Lower lobe of right lung (tissue), 2 donors: ENCODE results near the gene INSIG1. TPM values are rescaled to one million over a fixed set of nuclear protein-coding genes. Genes with fewer than 3 reads are reported as not detected.
A peak's percentile ranks its signal among the peaks of the same experiment; 100 is the strongest.

Experiments
- ATAC-seq, 2 donors: fragments of 200-7000 bp; cut with Tn5 transposase; one replicate each; pipeline ENCODE4 v1.9.1; 2020 to 2022; ENCODE audit warnings: mild to moderate bottlenecking in 2 of 2, moderate library complexity in 2 of 2
- DNase-seq: peaks from one replicate; pipeline ENCODE4 v3.0.0-alpha.2; 2020
- H3K27ac ChIP-seq: fragments of 200-600 bp; one replicate; pipeline ENCODE4 v1.8.0; 2022
- H3K27me3 ChIP-seq: fragments of 200-600 bp; one replicate; pipeline ENCODE4 v1.8.0; 2022; ENCODE audit warnings: low read depth
- H3K36me3 ChIP-seq: fragments of 200-600 bp; one replicate; pipeline ENCODE4 v1.8.0; 2022; ENCODE audit warnings: mild to moderate bottlenecking
- H3K4me1 ChIP-seq: fragments of 200-600 bp; one replicate; pipeline ENCODE4 v1.8.0; 2022
- H3K4me3 ChIP-seq: fragments of 200-600 bp; one replicate; pipeline ENCODE4 v1.8.0; 2022; ENCODE audit warnings: mild to moderate bottlenecking
- H3K9me3 ChIP-seq: fragments of 200-600 bp; one replicate; pipeline ENCODE4 v1.8.0; 2022
- intact Hi-C: fragments of 100-400 bp; cut with DNase I; formaldehyde crosslinking; loops from one replicate; pipeline ENCODE4 v1.11.0; 2022
- total RNA-seq: library from RNA; stranded (reverse); fragmentation: NEBNext Ultra II Directional; extraction: Animal tissue kit (Norgen Biotek cat#: 25700); gene quantifications from one replicate; pipeline ENCODE4 v1.2.1, GENCODE V29; 2021
- TF ChIP-seq, protein P1 (sequence below): fragments of 200-600 bp; IDR thresholded peaks from one replicate; pipeline ENCODE4 v1.8.0; 2022; ENCODE audit warnings: antibody characterized with exemption, mild to moderate bottlenecking
- donor health status: DM: no; HTN: yes; CAD: no; lungs with severe emphysema.

The INSIG1 gene
- total RNA-seq, 1 donor from 2014 or later, result 70.9 TPM

DNA sequence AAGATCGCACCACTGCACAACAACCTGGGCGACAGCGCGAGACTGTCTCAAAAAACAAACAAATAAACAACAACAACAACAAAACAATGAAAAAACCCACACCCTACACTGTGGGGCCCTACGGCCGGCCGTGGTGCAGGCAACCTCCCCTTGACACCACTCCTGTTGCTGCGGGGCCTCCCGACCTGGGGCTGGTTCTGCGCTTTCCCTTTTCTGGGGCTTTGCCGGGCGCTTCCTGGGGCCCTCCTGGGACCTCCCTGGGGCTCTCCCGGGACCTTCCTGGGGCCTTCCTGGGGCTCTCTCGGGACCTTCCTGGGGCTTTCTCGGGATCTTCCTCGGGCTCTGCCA is 46.6 kb downstream of the INSIG1 start:
- peak; percentile 40 for DNase-seq
- Histone ChIP-seq H3K4me1 (no peaks in the 10 kb centered on the region), H3K9me3 (no peaks in the 10 kb centered on the region), H3K36me3 (no peaks in the 10 kb centered on the region), H3K27ac (no peak overlapping the region), H3K27me3 (peaks cover 8% of the 10 kb centered on the region), H3K4me3 (peak overlapping the region; percentile 48)
- intact Hi-C loops, result loop anchor here (10.0 kb wide), 1 partner anchor 149 kb away; no protein-coding TSS in a partner anchor
- TF ChIP-seq, protein P1, sequence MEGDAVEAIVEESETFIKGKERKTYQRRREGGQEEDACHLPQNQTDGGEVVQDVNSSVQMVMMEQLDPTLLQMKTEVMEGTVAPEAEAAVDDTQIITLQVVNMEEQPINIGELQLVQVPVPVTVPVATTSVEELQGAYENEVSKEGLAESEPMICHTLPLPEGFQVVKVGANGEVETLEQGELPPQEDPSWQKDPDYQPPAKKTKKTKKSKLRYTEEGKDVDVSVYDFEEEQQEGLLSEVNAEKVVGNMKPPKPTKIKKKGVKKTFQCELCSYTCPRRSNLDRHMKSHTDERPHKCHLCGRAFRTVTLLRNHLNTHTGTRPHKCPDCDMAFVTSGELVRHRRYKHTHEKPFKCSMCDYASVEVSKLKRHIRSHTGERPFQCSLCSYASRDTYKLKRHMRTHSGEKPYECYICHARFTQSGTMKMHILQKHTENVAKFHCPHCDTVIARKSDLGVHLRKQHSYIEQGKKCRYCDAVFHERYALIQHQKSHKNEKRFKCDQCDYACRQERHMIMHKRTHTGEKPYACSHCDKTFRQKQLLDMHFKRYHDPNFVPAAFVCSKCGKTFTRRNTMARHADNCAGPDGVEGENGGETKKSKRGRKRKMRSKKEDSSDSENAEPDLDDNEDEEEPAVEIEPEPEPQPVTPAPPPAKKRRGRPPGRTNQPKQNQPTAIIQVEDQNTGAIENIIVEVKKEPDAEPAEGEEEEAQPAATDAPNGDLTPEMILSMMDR, result no peak
- peak in 1 of 2 donors; percentile 9 for ATAC-seq

DNA sequence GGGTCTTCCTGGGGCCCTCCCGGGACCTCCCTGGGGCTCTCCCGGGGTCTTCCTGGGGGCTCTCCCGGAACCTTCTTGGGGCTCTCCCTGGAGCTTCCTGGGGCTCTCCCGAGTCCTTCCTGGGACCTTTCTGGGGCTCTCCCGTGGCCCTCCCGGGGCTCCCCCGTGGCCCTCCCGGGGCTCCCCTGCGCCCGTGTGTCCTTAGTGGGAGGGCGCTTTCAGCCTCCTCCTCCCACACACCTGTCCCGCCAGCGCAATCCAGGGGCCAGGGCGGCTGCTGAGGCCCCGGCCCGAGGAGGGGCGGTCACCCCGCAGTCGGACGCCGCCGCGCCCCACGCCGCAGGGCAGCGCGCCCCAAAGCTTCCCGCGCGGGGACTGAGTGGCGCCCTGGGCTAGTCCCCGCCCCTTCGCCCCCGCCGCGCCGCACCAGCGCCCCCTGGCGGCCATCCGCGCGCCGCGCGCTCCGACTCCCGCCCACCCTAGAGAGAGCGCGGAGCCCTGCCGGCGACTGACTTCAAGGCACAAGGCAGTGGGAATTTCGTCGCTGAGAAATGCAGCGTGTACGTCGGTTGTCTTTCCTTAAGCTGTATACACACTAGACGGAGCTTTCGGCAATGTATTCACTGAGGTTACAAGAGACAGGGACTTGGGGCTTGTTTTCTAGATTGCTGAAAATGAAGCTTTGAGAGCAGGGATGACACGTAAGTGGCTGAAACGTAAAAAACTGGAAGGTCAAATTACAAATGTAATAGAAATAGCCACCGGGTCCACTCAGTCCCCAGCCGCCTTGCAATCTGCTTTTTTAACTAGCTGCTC is 47.1 kb downstream of the INSIG1 start:
- no peaks in the 10 kb centered on the region for H3K36me3 ChIP-seq
- TF ChIP-seq, protein P1, result peak; percentile 88
- DNase-seq (peak; percentile 85), ATAC-seq (peak; percentile 96 to 98)
- no peaks in the 10 kb centered on the region for H3K9me3 ChIP-seq
- peak overlapping the region; percentile 48 for H3K4me3 ChIP-seq
- intact Hi-C loops, result loop anchor here (10.0 kb wide), 1 partner anchor 150 kb away; no protein-coding TSS in a partner anchor
- H3K27me3 ChIP-seq, result peaks cover 10% of the 10 kb centered on the region
- no peaks in the 10 kb centered on the region for H3K4me1 ChIP-seq
- no peak overlapping the region for H3K27ac ChIP-seq

DNA sequence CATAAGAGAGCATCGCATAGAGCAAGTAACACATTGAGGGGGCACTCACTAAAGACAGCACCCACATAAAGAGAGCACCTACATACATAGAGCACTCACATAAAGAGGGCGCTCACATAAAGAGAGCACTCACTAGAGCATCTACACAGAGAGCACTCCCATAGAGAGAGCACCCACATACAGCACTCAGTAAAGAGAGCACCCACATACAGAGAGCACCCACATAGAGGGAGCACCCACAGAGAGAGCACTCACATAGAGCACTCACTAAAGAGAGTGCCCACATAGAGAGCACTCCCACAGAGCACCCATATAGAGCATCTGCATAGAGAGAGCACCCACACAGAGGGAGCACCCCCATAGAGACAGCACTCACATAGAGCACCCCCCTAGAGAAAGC is 47.8 kb downstream of the INSIG1 start:
- H3K27me3 ChIP-seq, result peaks cover 12% of the 10 kb centered on the region
- H3K4me1 ChIP-seq, result no peaks in the 10 kb centered on the region
- peak in 1 of 2 donors; percentile 8 for ATAC-seq
- no peak overlapping the region for H3K4me3 ChIP-seq
- no peaks in the 10 kb centered on the region for H3K9me3 ChIP-seq
- intact Hi-C loops, result loop anchor here (10.0 kb wide), 1 partner anchor 151 kb away; no protein-coding TSS in a partner anchor
- no peak for DNase-seq
- no peaks in the 10 kb centered on the region for H3K36me3 ChIP-seq
- TF ChIP-seq, protein P1, result no peak
- H3K27ac ChIP-seq, result no peak overlapping the region

DNA sequence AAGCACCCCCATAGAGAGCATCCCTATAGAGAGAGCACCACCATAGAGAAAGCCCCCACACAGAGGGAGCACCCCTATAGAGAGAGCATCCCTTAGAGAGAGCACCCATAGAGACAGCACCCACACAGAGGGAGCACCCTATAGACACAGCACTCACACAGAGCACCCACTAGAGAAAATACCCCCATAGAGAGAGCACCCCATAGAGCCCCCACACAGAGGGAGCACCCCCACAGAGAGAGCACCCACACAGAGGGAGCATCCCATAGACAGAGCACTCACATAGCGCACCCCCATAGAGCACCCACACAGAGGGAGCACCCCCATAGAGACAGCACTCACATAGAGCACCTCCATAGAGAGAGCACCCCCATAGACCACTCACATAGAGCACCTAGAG is 48.6 kb downstream of the INSIG1 start:
- intact Hi-C loops, result loop anchor here (10.0 kb wide), 1 partner anchor 151 kb away; no protein-coding TSS in a partner anchor
- no peak for ATAC-seq

DNA sequence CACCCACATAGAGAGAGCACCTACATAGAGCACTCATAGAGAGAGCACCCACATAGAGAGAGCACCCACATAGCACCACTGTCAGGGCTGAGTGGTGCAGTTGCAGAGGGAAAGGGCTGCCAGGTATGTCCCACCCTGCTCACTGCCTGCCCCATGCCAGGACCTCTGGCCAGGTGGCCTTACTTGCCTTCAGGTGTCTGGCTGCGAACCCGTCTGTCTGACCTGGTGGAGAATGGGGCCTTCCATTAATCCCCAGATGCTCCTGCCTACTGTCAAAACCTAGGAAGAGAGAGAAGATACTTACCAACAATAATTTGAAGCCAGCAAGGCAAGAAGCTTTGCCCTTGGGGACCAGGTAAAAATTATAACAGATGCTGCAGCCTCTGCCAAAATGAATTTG is 51.1 kb downstream of the INSIG1 start:
- TF ChIP-seq, protein P1, result no peak
- H3K27me3 ChIP-seq, result peaks cover 30% of the 10 kb centered on the region
- intact Hi-C loops, result loop anchor here (10.0 kb wide), 1 partner anchor 154 kb away; no protein-coding TSS in a partner anchor
- no peaks in the 10 kb centered on the region for H3K9me3 ChIP-seq
- ATAC-seq (no peak), DNase-seq (peak; percentile 24)
- H3K4me1 ChIP-seq, result no peaks in the 10 kb centered on the region
- no peaks in the 10 kb centered on the region for H3K36me3 ChIP-seq
- no peak overlapping the region for H3K4me3 ChIP-seq
- no peak overlapping the region for H3K27ac ChIP-seq

More for the DNA sequence above, 48.6 kb downstream of the INSIG1 start:
- Histone ChIP-seq H3K4me3 (no peak overlapping the region), H3K27ac (no peak overlapping the region), H3K4me1 (no peaks in the 10 kb centered on the region), H3K27me3 (peaks cover 15% of the 10 kb centered on the region), H3K36me3 (no peaks in the 10 kb centered on the region), H3K9me3 (no peaks in the 10 kb centered on the region)
- TF ChIP-seq, protein P1, result no peak
- no peak for DNase-seq
